ENCODE measurements around the gene SPCS2.
A peak's percentile ranks its signal among the peaks of the same experiment; 100 is the strongest.

The SPCS2 gene

GRCh38 chr11:74926304-74927030 is 22.6 kb upstream of the SPCS2 start:
- TF ChIP-seq, protein P1, sequence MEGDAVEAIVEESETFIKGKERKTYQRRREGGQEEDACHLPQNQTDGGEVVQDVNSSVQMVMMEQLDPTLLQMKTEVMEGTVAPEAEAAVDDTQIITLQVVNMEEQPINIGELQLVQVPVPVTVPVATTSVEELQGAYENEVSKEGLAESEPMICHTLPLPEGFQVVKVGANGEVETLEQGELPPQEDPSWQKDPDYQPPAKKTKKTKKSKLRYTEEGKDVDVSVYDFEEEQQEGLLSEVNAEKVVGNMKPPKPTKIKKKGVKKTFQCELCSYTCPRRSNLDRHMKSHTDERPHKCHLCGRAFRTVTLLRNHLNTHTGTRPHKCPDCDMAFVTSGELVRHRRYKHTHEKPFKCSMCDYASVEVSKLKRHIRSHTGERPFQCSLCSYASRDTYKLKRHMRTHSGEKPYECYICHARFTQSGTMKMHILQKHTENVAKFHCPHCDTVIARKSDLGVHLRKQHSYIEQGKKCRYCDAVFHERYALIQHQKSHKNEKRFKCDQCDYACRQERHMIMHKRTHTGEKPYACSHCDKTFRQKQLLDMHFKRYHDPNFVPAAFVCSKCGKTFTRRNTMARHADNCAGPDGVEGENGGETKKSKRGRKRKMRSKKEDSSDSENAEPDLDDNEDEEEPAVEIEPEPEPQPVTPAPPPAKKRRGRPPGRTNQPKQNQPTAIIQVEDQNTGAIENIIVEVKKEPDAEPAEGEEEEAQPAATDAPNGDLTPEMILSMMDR (IDR thresholded peaks at IDR 0.05; ENCODE audit: low read depth, low read length, missing control alignments), result no peak
- DNase-seq (ENCODE audit: low read depth), result no peak
- no peak overlapping the region for H3K4me3 ChIP-seq (ENCODE audit: low read depth, low read length)

GRCh38 chr11:74927496-74927895 is 21.6 kb upstream of the SPCS2 start:
- TF ChIP-seq, protein P1 (IDR thresholded peaks at IDR 0.05; ENCODE audit: low read depth, low read length, missing control alignments), result no peak
- no peak overlapping the region for H3K4me3 ChIP-seq (ENCODE audit: low read depth, low read length)
- DNase-seq (ENCODE audit: low read depth), result no peak

DNA sequence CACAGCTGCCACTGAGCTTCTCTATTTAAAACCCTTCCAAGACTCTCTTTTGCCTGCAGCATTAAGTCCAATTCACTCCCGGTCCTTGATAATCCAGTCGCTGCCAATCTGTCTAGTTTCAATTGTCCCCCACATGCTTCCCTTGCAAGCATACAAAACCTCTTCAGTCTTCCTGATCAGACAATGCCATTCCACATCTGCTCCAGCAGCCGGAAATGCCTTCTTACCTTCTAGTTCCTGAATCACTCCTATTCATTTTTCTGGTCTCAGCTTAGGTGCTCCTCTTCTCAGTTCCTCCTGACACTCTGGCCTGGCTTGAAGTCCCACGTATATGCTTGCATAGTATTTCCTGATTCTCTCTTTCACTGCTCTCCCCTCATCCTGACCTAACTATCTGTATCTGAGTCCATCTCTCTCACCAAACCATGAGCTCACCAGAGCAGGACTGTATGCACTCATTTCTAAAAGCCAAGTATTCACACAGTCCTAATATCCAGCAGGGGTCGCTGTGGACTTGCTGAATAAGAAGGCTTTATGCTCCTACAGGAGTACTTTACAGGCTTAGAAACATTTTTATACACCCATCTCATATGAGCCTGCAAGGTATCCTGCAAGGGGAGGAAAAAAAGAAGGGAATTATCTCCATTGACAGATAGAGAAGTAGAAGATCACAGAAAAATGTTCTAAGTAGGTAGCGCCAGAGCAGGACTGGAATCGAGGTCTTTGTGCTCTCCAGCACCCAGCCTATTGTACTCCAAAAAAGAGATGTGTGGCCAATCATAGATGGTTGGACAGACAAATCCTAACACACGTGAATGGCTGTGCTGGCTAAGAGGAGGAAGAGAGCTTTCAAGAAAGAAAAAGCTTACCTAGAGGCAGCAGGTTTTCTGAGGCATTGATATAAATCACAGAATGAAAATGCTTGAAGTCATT is 19.4 kb upstream of the SPCS2 start:
- DNase-seq (ENCODE audit: low read depth), result peak; percentile 83
- TF ChIP-seq, protein P1 (IDR thresholded peaks at IDR 0.05; ENCODE audit: low read depth, low read length, missing control alignments), result peak; percentile 80

GRCh38 chr11:74932169-74932568 is 16.9 kb upstream of the SPCS2 start:
- TF ChIP-seq, protein P1 (IDR thresholded peaks at IDR 0.05; ENCODE audit: low read depth, low read length, missing control alignments), result no peak
- no peak for DNase-seq (ENCODE audit: low read depth)
- H3K4me3 ChIP-seq (ENCODE audit: low read depth, low read length), result no peak overlapping the region

More for the DNA sequence above, 19.4 kb upstream of the SPCS2 start:
- no peak overlapping the region for H3K4me3 ChIP-seq (ENCODE audit: low read depth, low read length)

GRCh38 chr11:74932797-74933196 is 16.3 kb upstream of the SPCS2 start:
- H3K4me3 ChIP-seq (ENCODE audit: low read depth, low read length), result no peak overlapping the region
- no peak for DNase-seq (ENCODE audit: low read depth)

GRCh38 chr11:74933765-74934164 is 15.3 kb upstream of the SPCS2 start:
- TF ChIP-seq, protein P1 (IDR thresholded peaks at IDR 0.05; ENCODE audit: low read depth, low read length, missing control alignments), result no peak
- DNase-seq (ENCODE audit: low read depth), result no peak
- no peak overlapping the region for H3K4me3 ChIP-seq (ENCODE audit: low read depth, low read length)

More at GRCh38 chr11:74932797-74933196, 16.3 kb upstream of the SPCS2 start:
- TF ChIP-seq, protein P1 (IDR thresholded peaks at IDR 0.05; ENCODE audit: low read depth, low read length, missing control alignments), result no peak
